PFSK-1 (cell line): Measurements from ENCODE around the gene NDUFA1.

ENCODE experiments used
- POLR2AphosphoS5 ChIP-seq: IDR thresholded peaks from 2 replicates; pipeline ENCODE4 v1.6.1; 2012; ENCODE audit warnings: low read depth, mild to moderate bottlenecking, control low read depth, low read length, moderate library complexity
- REST ChIP-seq, 2 experiments: IDR thresholded peaks; 2 replicates each; pipeline versions ENCODE4 v1.6.1 to v1.8.0; 2011 to 2012; ENCODE audit warnings: low read depth in 2 of 2, low read length in 2 of 2, control low read depth in 1 of 2, inconsistent platforms in 1 of 2, mild to moderate bottlenecking in 1 of 2, moderate library complexity in 1 of 2; ENCODE audit not compliant: insufficient read depth in 1 of 2
- SIN3A ChIP-seq: IDR thresholded peaks from 2 replicates; pipeline ENCODE4 v1.6.1; 2012; ENCODE audit warnings: mild to moderate bottlenecking, low read length, moderate library complexity, borderline replicate concordance; ENCODE audit not compliant: insufficient read depth
- TAF1 ChIP-seq: IDR thresholded peaks from 2 replicates; pipeline ENCODE4 v1.6.1; 2012; ENCODE audit warnings: low read length, control low read depth, borderline replicate concordance; ENCODE audit not compliant: insufficient read depth

The NDUFA1 gene

GRCh38 chrX:119919835-119920585 is 48.4 kb downstream of the NDUFA1 start:
- TF ChIP-seq SIN3A, result no peak
- no peak for TF ChIP-seq REST (IDR thresholded peaks at IDR 0.05; ENCODE audit: insufficient read depth in 1 of 2, low read depth in 2 of 2, low read length in 2 of 2)
- TF ChIP-seq POLR2AphosphoS5, result no peak
- TF ChIP-seq TAF1, result no peak
